HG02571 (cell line): ENCODE measurements around the gene ANXA10.
A peak's percentile ranks its signal among the peaks of the same experiment; 100 is the strongest.
"Not testable (repeated sequence)": the region's sequence is repeated elsewhere in the genome, so short reads cannot be mapped to it uniquely, and the experiment has no call there.

Source experiments
- ATAC-seq: cut with Tn5 transposase; IDR thresholded peaks from one replicate; pipeline ENCODE4 v1.9.1; 2021; ENCODE audit warnings: mild to moderate bottlenecking, moderate library complexity; ENCODE audit not compliant: unreplicated experiment

ANXA10 gene, protein sequence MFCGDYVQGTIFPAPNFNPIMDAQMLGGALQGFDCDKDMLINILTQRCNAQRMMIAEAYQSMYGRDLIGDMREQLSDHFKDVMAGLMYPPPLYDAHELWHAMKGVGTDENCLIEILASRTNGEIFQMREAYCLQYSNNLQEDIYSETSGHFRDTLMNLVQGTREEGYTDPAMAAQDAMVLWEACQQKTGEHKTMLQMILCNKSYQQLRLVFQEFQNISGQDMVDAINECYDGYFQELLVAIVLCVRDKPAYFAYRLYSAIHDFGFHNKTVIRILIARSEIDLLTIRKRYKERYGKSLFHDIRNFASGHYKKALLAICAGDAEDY

DNA sequence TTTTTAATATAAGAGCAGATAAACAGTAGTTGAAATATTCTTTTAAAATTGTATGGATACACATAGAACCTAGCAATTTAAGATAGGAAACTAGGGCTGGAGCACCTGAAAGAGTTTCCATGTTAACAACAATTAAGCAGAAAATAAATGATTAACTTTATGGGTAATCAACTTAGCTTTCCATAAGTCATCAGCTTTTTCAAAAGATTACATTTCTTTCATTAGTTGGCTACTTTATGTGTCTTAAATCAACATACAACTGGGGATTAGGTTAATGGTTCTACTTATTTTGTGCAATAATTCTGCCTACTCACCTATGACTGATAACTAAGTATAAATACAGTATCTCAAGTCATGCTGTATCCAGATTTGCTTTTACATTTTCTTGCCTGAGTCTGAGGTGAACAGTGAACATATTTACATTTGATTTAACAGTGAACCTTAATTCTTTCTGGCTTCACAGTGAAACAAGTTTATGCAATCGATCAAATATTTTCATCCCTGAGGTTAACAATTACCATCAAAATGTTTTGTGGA, at the start of gene ANXA10:
ANXA10 (plus strand) TSS at position 362 of the 537 bp plus-strand sequence; CDS start at position 526, 164 bp downstream.
- no peak for ATAC-seq

DNA sequence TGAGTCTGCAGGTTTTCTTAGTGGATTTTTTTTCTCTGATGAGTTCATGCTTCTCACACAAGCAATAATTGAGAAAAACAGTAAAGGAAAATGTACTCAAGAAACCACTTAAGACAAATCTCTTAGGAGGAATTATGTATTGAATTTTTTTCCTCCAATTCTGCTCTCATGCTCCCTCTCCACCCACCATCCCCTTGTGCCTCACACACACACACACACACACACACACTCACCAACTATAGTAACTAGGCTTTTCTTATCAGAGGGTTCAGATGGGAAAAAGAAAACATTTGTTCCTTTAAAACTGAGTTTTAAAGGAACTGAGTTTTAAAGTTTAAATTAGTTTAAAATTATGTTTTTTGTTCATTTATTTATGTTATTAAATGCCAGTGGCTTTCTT, 47.0 kb upstream of the ANXA10 start:
- no peak for ATAC-seq

DNA sequence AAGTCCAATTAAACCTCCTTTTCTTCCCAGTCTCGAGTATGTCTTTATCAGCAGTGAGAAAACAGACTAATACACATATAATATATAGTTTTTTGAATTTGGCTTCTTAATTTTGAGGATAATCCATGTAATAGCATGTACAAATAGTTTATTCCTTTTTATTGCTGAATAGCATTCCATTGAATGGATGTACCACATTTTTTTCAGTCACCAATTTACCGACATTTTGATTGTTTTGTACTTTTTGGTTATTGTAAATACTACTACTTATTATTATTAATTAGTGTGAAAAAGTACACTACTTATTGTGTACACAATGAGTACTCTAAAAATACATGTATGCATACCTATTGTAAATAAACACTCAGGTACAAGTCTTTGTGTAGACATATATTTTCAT, 42.3 kb upstream of the ANXA10 start:
- ATAC-seq: no peak

DNA sequence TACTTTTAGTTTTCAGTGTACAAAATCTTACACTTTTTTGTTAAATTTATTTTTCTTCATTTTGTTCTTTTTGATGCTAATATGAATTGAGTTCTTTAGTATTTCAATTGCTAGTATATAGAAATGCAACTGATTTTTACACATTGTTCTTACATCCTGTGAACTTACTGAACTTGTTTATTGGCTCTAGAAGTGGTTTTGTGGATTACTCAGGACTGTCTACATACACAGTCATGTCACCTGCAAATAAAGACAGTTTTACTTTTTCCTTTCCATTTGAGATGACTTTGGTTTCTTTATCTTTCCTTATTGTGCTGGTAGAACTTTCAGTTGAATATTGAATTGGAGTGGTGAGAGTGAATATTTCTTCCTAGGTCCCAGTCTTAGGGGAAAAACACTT, 40.8 kb upstream of the ANXA10 start:
- ATAC-seq: no peak

DNA sequence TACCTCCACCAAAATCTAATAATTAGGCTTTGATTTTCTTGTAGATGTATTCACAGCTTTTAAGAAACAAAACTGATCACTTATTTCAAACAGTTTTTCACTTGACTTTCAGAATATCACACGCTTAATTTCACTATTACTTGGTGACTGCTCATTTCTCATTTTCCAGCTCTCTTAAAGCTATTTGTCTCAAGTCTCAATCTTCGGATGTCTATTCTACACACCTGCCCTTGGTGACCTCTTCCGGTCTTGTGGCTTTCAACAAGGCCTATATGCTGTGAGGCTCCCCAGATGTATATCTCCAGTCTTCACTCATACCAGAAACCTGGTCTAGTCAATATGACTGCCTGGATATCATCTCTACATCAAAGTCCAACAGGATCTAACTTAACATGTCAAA, 34.9 kb upstream of the ANXA10 start:
- ATAC-seq: no peak

DNA sequence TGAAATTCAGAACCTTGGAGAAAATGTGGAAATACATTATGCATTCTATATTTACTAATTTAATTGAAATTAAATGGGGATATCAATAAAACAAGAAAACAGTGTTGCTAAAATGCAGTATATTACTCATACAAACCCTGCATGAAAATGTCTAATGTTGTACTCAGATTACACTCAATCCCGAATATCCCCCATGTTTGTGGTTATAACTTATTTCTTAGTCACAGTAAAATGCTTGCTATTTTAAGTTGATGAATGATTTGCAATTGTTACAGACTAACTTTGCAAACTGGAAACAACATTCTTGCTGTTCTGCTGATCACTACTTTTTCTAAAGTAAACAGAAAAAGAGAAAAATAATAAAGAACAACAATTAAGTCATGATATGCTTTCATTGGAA, 33.1 kb upstream of the ANXA10 start:
- ATAC-seq: no peak

DNA sequence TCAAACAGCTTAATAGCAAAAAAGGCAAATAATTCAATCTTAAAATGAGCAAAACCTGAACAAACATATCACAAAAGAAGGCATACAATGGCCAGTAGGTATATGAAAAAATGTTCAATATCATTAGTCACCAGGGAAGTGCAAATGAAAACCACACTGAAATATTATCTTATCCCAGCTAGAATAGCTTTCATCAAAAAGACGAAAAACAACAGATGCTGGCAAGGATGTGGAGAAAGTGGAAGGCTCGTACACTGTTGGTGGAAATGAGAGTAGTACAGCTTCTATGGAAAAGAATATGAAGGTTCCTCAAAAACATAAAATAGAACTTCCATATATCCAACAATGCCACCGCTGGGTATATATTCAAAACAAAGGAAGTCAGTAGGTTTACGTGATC, 29.3 kb upstream of the ANXA10 start:
- ATAC-seq: no peak

DNA sequence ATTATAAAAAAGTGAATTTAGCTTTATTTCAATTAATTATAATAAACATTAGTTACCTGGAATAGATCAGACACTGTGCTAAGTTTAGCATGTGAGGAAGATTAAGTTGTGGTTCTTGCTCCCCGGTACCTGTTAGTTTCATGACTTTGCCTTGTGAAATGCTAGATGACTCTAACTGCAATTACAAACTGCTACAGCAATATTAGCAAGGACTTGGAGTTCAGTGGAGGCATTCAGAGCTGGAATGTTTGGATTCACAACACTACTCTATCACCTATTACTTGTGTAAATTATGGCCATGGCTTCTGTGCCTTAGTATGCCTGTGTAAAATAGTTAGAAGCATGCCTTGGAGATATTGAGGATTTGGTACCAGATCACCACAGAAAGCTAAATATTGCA, 21.4 kb upstream of the ANXA10 start:
- no peak for ATAC-seq

DNA sequence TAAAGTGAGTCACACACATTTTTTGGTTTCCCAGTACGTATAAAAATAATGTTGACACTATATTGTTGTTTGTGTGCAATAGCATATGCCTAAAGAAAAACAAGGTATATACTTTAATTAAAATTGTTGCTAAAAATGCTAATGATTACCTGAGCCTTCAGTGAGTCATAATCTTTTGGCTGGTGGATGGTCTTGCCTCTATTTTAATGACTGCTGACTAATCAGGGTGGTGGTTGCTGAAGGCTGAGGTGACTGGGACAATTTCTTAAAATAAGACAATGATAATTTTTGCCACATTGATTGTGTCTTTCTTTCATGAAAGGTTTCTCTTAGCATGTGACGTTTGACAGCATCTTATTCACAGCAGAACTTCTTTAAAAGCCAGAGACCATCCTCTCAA, 21.0 kb upstream of the ANXA10 start:
- no peak for ATAC-seq

DNA sequence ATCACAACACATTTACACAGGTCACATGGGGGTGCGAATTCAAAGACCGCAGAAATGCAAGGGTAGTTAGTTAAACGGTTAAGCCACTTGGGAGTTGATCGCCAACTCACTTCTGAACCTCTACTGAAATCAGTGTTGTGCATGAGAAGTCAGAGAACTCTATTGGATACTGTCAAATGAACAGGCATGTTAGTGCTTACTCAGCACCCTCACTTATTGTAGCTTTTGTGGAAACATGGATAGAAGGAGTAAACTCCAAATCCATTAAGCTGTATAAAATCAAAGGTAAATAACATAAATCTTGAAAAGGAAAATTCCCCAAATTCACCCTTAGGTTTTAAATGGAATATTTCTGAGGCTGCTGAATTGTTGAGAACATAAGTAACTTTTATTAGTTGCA, 17.5 kb upstream of the ANXA10 start:
- no peak for ATAC-seq

DNA sequence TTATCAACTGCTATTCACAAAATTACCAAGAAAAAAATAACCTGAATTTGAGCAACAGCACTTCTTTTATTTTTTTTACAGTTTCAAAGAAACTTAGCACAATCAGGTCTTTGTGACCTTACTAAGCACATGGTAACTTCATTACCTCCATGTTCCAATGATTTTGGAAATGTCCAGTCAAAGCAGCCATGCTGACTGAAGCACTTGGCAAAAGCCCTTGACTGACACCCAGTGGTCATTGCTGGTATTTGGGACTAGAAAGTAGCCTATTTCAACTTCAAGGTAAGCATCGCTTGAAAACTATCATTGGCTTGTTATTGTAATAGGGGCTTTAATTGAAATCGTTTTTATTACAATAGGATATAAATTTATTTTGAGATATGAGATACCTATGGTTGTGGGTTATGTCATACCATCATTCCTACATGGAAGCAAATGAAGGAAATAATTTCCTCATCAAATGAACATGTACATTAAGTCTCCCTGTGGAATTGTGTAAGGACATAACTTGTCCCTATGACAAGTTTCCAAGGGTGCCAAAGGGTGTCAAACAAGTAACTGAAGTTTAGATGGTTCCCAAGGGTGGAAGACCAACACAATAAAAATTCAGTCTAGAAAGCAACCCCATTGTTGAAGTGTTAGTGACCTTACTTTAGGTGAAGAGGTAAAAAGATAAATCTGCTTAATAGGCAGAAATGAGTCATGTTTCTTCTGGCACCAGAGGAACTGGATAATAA, 15.2 kb upstream of the ANXA10 start:
- peak; percentile 85 for ATAC-seq

DNA sequence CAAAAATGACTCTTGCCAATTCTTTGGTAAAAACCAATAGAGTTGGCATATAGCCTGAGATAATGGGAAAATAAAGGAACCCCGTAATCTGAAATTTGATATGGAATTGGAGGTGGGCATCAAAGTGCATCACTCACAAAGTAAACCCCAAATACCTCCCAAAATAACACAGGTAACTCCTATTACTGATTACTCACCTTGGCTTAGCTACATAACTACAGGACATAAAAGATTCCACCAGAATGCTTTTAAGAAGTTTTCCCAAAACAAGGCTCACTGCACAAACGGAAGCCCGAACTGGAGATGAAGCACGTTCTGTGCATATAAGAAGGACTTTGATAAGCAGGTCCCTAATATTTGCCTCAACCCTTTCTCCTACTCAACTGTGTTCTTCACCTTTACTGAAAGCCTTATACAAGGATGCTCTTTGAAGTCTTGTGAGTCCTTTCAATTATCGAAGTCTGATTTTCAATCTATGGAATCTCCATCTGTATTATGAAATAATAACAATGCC, 14.6 kb upstream of the ANXA10 start:
- ATAC-seq: no peak

DNA sequence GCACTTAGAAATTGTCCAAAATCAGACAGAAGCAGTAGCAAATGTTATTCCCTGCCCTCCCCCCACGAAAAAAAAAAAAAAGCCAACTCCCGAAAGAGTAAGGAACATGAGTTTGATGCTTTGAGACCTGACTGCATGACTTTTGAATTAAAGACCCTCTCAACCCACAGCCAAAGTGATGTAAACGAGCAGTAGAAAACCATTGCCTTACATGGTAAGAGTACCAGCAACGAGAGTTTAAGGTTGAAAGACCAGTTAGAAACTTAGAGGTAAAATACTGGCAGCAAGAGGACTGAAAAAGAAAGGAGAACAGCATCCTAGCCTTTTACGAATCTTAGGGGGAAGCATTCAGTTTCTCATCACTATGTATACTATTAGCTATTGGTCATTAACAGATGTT, 10.0 kb upstream of the ANXA10 start:
- no peak for ATAC-seq

DNA sequence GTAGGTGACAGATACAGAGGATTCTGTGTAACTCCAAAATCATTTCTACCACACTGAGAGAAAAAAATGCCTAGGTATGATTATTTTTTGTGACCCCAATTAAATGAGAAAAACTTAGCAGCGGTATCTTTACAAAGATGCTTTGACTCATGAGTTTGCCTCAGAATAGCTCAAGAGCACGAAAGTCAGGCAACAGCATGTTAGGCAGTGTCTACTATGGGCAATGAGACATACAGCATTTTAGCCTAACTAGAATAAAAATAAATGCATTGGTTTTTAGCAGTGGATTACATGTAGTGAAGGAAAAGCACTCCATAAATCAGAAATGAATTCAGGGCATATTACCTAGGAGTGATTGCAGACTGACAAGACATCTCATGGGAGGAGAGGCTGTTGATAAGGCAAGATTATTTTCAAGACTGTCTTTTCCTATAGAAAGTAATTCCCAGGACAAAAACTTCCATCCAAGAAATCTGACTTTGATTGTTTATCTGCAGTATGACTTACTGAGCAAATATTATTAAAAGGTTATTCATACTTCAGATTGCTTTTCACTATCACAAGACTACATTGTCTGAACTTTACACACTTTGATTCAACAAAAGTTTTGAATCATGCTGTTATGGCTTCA, 3.6 kb downstream of the ANXA10 start:
- no peak for ATAC-seq

DNA sequence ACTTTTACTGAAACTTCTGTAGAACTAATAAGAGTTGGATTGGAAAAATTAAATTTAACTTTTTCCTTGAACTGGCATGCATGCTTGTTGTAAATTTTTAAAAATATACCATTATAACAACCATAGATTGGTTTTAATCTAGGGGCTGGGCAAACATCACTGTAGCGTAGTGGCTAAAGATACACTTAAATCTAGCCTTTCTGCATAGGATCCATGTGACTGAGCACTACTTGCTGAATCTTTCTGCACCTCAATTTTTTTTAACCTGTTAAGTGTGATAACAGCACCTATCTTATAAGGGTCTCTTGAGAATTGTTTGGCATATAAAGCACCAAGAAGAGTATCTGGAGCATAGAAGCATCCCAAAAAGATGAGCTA, 4.1 kb downstream of the ANXA10 start:
- no peak for ATAC-seq

DNA sequence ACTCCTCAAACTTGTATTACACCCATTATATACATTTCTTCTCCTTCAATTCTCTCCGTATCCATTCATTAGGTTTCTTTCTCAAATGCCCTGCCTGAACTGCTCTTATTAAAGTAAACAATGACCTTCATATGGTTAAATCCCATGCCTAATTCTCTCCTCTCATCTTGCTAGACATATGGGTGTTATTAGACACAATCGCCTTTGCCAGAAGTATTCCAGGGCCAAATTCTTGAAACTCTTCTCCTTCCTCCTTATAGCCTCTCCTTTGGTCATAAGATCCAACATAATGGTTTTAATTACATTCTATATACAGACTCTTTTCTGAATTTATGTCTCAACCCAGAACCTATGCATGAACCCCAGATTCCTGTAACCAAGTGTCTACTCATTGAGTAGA, 4.8 kb downstream of the ANXA10 start:
- no peak for ATAC-seq

DNA sequence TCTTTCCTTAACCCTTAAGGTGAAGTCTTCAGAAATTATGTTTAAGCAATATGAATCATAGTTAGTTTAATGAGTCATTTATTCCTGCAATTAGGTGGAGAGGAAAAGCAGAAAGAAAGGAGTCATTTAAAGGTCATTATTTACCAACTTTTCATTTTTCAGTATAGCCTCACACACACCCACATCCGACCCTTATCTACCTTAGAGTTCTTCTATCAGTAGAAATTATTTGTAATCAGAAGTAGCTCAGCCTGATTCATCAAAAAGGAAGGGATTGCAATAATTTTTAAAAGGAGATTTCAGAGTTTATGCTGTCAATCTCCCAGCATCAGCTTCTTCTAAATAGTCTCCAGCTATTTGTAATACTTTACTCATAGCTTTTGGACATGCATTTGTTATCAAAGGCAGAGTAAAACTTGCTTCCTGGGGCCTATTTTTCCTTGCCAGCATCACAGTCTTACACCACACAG, 5.9 kb downstream of the ANXA10 start:
- no peak for ATAC-seq

DNA sequence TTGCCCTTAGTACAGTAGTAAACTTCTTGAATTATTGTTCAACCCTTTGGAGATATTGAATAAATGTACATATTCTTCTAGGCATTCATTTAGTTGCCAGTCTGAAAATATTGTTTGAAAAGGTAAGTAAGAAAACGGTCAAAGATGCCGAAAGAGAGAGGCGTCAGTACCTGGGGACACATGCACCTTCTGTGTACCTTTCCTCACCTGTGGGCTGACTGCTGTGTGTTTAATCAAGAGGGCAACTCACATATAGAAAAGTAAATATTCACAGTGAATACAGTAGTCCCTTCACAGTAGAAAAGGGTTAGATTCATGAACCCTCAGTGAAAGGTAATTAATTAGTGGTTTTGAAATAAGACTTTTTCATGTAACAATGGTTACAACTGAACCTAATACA, 6.9 kb downstream of the ANXA10 start:
- no peak for ATAC-seq

DNA sequence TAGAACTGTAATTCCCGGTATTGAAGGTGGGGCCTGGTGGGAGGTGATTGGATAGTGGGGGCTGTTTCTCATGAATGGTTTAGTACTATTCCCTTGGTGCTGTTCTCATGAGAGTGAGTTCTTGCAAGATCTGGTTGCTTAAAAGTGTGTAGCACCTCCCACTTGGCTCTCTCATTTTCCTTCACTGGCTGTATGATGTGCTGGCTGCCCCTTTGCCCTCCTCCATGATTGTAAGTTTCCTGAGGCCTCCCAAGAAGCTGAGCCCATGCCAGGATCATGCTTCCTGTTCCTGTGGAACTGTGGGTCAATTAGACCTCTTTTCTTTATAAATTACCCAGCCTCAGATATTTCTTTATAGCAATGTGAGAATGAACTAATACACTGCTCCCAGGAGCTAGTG, 8.7 kb downstream of the ANXA10 start:
- no peak for ATAC-seq

DNA sequence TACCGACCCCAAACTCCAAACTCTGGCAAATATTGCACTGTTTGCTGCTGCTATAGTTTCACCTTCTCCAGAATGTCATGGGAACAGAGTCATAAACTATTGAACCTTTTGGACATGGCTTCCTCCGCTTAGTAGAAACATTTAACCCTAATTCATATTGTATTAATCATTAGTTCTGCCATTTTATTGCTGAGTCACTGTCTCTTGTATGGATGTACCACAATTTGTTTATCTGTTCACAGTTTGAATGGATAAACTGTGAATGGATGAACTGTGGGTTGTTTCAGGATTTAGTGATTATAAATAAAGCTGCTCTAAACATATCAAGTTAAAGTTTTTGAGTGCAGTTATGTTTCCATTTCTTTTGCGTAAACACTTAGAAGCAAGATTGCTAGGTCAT, 10.1 kb downstream of the ANXA10 start:
- no peak for ATAC-seq

DNA sequence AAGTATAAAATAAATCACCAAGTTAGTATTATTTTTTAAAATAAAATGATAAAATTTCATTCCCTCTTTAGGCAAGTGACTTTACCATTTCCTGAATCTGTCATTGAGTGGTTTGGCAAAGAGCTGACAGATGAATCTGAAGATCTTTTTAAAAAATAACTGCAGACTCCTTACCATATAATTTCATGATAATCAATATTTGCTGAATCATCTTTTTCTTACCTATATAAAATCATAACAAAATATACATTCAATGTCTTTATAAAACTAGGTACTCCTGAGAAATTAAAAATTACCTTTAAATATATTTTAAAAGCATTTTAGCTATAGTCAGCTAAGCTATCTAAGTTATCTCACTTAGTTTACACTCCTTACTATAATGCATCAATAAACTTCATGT, 17.2 kb downstream of the ANXA10 start:
- ATAC-seq: no peak

DNA sequence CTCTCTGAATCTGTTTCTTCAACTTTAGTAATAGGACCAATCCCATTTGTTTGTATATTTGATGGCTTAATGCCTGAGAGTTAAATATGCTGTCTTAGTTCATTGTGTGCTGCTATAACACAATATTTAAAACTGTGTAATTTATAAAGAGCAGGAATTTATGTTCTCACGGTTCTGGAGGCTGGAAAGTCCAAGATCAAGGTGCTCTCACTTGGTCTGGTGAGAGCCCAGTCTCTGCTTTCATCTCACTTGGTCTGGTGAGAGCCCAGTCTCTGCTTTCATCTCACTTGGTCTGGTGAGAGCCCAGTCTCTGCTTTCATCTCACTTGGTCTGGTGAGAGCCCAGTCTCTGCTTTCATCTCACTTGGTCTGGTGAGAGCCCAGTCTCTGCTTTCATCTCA, 20.7 kb downstream of the ANXA10 start:
- ATAC-seq: not testable (repeated sequence)
